Glomerular visceral epithelial cell (primary cell): ENCODE data around the gene SCAMP1.

Experiments
- DNase-seq: peaks from one replicate; pipeline ENCODE4 v3.0.0-alpha.2; 2016; ENCODE audit errors: extremely low spot score

Gene SCAMP1

DNA sequence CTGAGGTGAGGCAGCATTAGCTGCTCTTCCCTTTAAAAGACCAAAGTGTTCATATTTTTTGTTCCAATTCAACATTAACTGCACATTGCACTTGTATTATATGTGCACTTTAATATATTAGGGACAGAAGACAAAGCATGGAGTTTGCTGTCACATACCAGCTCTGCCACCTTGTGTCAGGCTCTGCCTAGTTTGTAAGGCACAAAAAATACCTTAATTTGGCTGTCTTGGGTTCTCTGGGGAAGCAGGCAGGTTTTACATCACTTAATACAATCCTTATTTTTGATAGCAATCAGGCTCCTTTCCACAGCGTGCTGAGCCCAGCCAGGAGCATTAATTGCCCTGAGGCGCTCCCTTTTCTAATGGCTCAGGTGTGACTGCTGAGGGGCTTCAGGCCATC is 131.8 kb downstream of the SCAMP1 start:
- no peak for DNase-seq

- DNase-seq: no peak
These were observed 132.2 kb downstream of the SCAMP1 start for GRCh38 chr5:78492650-78493049.

DNA sequence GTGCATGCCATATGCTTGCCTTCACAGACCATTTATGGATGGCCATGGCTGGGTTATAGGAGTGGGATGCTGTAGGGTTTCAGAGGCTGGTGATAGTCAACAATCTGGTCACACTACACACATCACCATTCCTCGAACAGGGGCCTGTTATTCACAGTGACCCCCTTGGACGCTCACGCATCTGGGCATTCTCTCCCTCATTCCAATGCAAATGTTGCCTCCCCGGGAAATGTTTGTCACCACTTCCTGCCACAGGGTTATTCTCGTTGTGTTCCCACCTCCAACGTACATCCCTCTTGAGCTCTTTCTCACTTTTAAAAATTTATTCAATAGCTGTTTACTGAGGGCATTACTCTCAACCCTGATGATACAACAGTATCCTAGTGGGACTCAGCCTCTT is 135.4 kb downstream of the SCAMP1 start:
- DNase-seq: no peak

GRCh38 chr5:78496373-78496772 is 136.0 kb downstream of the SCAMP1 start:
- peak; percentile 28 for DNase-seq

GRCh38 chr5:78497573-78498533 is 137.4 kb downstream of the SCAMP1 start:
- no peak for DNase-seq

DNA sequence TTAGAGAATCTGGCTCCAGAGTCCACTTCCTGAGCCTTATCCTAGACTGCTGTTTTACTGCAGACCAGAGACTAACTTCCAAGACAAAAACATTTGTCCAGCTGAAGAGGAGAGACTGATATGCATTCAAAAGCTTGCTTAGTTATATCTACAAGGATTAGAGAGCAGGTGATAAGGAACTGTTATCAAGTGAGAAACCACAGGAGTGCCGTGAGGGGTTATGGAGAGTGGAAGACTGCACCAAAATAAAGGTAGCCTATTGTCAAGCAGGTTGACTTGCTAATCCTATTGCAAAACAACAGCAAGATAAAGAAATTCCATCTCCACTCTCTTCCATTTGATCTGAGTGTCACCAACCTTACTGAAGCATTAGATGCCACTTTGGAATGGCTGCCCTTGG is 139.1 kb downstream of the SCAMP1 start:
- no peak for DNase-seq

DNA sequence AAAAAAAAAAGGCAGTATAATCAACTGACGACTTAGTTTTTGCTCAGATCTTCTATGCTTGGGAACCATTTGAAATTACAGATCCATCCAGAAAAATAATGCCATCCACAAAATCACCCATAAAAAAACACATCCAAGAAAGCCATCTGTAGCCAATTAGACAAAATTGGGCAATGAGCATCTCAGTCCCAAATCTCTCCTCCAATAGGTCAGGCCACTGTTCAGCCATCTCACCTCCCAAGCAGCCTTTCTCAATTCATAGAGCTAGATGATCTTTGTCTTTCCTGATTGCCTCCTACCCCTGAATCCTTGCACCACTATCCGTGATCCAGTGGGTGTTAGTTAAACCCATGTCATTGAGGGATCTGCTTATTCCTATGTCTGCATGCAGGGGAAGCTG is 139.6 kb downstream of the SCAMP1 start:
- DNase-seq: no peak

DNA sequence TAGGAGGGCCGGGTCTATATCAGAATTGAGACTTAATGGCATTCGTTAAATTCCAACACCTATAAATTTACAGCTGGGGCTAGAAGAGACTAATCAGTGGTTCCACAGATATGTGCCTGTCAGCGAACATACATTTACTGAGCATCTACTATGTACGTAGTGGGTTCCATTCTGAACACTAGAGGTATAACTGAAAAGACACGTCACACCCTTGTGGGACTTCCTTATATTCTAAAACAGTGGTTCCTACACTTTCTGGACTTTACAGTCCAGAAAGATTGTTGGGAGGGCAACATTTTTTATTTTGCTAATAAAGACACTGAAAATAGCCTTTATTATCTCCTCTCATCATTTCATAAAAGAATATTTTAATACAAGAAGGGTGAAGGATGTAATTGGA is 140.5 kb downstream of the SCAMP1 start:
- DNase-seq: no peak

DNA sequence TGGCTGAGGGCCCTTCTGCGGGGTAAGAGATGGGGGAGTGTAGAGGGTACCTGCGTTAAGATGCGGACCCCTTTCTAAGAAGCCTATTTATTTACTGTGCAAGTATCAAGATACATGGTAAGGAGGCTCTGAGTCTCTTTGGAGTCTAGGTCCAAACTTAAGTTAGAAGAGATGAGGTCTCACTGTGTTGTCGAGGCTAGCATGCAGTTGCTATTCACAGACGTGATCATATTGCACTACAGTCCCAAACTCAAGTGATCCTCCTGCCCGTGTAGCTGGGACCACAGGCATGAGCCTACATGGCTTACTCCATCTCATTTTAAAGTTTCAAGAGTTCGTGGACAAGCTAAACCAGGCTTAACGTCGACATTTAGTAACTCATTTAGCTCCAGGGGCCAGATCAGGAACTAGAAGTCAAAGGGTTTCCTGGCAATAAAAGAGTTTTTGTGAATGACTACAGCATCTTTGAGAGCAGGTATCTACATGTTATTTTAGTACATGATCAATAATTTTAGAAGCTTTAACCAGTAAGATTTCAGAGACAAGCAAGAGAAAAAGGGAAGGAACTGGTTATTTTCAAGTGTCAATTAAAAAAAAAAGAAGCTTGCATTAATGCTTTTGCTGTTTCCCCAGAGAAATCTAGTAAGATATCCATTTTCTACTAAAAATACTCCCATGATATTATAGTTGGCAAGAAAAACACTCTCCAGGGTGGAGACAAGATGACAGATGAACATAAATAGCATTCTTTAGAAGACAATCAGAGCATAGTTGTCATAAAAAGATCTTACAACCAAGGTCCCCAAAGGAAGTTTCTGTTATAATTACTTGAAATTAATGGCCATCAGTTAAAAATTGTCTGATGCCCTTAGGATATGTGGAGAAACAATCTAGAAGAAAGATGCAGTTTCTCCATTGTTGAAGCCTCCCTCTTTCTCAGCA is 141.3 kb downstream of the SCAMP1 start:
- DNase-seq: no peak

GRCh38 chr5:78503958-78504653 is 143.7 kb downstream of the SCAMP1 start:
- DNase-seq: no peak

- peak; percentile 98 for DNase-seq
These were observed 144.6 kb downstream of the SCAMP1 start for GRCh38 chr5:78504704-78505677.

GRCh38 chr5:78505860-78506259 is 145.4 kb downstream of the SCAMP1 start:
- no peak for DNase-seq

DNA sequence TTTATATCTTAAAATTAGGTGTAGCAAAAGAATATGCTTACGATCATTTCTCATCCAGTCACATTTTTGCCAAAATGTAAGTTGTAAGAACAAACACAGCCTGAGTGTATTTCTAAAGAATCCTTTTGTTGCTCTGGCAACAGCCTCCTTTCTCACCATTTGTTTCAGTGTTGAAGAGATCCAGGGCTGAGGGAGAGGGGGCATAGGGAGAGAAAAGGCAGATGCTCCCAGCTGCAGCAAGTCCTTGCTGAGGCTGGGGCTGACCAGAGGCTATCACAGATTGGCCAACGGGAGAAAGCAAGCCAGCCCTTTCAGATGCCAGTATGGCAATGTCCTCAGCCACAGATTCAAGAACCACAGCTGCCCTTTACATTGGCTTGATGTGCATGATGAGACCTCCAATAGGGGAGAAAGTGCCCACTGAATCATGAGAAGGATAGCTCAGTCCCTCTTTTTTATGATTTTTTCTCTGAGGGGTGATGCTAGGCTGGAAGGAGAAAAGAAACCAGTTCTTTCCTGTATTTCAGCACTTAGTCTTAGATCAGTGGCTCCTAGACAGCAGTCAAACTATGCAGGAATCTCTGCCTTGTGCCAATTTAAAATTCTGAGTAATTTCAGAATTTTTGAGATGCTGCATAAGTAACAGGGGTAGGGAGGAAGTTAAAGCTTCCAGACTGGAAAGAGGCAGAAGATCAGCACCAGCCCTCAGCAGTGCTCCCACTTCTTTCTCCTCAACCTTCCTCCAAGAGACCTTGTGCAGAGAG is 146.0 kb downstream of the SCAMP1 start:
- DNase-seq: no peak

DNA sequence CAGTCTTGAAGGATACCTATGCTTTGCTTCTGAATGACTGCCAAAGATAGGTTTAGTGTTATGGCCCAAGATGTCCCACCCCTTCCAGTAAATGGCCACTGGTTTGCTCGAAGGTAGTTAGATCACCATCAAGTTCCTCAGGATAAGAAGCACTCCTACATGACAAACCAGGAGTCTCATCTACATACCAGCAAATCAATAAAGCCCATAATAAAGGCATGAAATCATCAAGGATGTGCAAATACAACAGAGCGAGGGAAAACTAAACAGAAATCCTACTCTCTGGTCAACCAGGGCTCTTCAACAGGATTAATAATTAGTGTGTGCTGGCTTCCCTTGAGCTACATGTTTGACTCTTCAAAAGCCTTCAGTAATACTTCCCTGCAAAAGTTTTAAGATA is 147.1 kb downstream of the SCAMP1 start:
- no peak for DNase-seq

GRCh38 chr5:78508186-78508765 is 147.9 kb downstream of the SCAMP1 start:
- DNase-seq: no peak

DNA sequence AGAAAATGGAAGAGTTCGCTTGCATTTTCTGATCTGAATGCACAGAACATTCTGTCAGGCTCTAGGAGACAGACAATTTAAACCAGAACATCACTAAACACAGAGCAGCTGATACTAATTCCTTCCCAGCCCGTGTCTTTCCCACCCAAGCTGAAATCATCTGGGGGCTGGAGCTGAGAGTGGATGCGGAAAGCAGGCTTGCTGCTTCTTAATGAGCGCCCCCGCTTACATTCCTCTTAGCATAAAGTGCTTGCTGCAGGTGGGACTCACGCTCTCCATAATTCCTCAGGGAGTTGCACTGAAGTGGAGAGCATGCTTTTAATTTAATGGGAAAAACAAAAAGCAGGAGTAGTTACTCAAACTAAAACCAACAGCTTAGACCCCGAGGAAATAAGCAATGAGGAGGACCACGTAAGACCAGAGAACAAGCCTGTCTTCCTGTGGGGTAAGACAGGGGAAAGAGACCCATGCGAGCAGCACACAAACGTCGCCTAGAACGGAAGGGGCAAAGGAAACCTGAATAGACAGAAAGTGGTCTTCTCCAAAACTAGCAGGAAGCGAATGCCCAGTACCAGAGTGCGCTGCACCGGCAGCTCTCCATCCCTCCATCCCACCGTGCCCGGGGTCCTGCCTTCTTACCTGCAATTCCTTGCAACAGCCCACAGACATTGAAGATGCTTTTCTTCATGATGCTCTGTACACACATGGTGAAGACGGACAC is 148.9 kb downstream of the SCAMP1 start:
- DNase-seq: no peak

DNA sequence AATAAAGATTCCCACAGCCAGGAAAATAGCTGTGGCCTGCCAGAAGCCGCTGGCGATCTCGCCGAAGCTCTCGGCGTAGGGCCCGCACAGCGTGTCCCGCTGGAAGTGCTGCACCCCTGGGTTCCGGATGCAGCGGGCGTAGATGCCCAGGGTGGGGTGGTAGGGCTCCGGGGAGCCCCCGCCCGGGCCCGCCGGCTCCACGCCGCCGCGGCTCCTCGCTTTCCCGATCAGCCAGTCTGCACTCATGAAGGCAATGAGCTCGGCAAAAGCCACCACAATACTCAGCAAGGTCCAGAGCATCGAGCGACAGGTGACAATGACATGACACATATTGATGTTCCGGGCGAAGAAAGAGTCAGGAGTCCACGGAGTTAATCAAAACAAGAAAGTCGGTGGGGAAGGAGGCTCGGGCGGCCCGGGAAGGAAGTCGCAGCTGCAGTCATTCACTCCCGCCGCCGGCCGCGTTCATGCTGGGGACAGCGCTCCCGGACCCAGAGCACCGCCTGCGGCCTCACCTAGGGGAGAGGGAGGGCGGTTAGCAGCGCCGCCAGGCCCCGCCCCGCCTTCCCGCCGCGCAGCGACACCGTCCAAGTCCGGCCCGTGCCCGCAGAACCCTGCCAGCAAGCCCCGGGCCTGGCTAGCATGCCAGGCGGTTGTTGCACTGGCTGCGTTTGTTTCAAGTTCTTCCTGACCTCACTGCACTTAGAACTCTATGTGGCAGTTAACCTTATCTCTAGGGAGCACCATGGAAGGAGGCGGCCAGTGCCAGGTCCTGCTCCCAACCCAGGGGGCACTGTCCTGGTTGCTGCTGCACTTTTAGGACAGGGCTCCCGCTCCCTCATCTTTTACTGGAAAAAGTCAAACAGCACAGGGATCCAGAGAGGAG is 149.7 kb downstream of the SCAMP1 start:
- no peak for DNase-seq
